T-helper 1 cell treated with Interleukin-12 subunit alpha and Interleukin-12 subunit beta and Interleukin-4 antibody, amounts not matched to agents 30 ng/mL and 1 ng/mL, for 36 hours (primary cell): ENCODE measurements around the gene GUCY1A2. TPM values are rescaled to one million over a fixed set of nuclear protein-coding genes. Genes with fewer than 3 reads are reported as not detected.
"Not testable (repeated sequence)": the region's sequence is repeated elsewhere in the genome, so short reads cannot be mapped to it uniquely, and the experiment has no call there.

Experiments
- intact Hi-C: fragments of 100-400 bp; cut with micrococcal nuclease; formaldehyde crosslinking; loops from one replicate; pipeline ENCODE4 v1.15.1; 2024
- total RNA-seq: library from RNA; stranded (reverse); gene quantifications from 2 replicates; pipeline ENCODE4 v1.2.3, GENCODE V29; 2022

The GUCY1A2 gene
- total RNA-seq = not detected in 2 replicates

- intact Hi-C loops = no loop called here
Observed at GRCh38 chr11:107018219-107018901, at the start of gene GUCY1A2. GUCY1A2 (minus strand) TSS chr11:107018476; CDS start chr11:107018055, 421 bp downstream.

DNA sequence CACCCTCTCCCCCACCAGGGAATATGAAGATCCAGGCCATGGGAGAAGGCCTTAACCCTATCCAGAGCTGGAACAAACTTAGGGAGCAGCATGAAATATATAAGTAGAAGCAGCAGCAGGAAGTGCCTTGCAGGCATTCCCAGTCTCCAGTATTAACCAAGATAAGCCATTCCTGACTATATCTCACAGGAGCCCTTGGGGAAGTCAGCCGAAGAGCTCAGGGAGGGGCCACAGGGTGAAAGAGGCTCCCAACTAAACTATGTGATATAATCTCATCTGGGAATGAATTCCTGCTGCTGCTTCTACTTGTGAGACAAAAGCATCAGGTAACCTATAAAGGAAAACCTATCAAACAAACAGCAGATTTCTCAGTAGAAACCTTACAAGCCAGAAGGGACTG is 36.1 kb upstream of the GUCY1A2 start:
- intact Hi-C loops = no loop called here

- intact Hi-C loops = not testable (repeated sequence)
Observed at GRCh38 chr11:107051332-107051731, 33.1 kb upstream of the GUCY1A2 start.

- intact Hi-C loops = not testable (repeated sequence)
Observed at GRCh38 chr11:107050899-107051298, 32.6 kb upstream of the GUCY1A2 start.

- intact Hi-C loops = no loop called here
Observed at GRCh38 chr11:107050121-107050520, 31.8 kb upstream of the GUCY1A2 start.

- intact Hi-C loops = no loop called here
Observed at GRCh38 chr11:107044503-107044902, 26.2 kb upstream of the GUCY1A2 start.

- intact Hi-C loops = no loop called here
Observed at GRCh38 chr11:107043242-107044006, 25.1 kb upstream of the GUCY1A2 start.

GRCh38 chr11:107042748-107043147 is 24.5 kb upstream of the GUCY1A2 start:
- intact Hi-C loops = no loop called here

- intact Hi-C loops = no loop called here
Observed at GRCh38 chr11:107041088-107041444, 22.8 kb upstream of the GUCY1A2 start.

DNA sequence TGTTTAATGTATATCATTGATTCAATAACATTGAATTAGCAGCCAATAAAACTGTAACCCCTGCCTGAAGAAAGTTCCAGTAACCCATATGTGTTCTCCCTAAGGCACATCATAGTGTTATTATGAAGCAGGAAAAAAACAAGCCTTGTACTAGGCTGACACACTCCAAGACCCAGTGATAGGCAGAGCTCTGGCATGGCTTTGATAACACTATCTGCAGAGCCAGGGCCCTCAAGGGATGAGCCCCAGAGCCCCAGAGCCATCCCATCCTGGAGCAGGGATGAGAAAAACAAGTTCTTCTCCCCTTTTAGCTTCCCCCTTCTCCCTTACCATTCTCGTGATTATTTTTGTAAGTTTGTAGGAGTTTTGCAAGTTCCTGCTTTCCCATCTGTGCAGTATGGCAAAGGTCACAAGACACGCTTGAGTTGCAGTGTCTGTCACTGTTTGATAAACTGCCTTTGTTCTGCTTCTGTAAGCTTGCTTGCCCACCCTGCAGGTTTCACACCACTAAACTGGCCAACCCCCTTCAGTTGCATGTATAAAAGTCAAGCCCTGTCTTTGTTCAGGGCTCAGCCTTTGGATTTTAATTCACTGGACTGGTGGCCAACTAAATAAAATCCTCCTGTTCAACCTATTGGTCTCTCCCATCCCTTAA is 22.3 kb upstream of the GUCY1A2 start:
- intact Hi-C loops = no loop called here

GRCh38 chr11:107025673-107026072 is 7.4 kb upstream of the GUCY1A2 start:
- intact Hi-C loops = no loop called here

DNA sequence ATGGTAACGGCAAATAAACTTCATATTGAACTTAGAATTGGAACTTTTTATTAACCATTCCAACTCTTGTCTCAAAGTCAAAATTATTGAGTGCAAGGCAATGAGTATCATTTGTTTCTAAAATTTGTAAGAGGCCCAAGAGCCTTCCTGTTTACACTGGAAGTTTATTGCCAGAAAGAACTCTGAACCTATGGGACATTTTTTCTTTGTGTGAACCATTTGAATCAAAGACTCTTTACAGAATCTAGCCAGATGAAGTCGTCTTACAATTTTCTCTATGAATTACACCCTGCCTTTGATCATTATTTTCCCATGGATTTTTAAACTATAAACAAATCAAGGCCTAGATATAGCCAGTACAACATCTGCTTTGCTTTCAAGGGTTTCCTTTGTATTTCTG is 2.3 kb upstream of the GUCY1A2 start:
- intact Hi-C loops = no loop called here

GRCh38 chr11:107018902-107019493 is 722 bp upstream of the GUCY1A2 start:
- intact Hi-C loops = no loop called here

GRCh38 chr11:107017433-107018218 is 650 bp downstream of the GUCY1A2 start:
- intact Hi-C loops = no loop called here

DNA sequence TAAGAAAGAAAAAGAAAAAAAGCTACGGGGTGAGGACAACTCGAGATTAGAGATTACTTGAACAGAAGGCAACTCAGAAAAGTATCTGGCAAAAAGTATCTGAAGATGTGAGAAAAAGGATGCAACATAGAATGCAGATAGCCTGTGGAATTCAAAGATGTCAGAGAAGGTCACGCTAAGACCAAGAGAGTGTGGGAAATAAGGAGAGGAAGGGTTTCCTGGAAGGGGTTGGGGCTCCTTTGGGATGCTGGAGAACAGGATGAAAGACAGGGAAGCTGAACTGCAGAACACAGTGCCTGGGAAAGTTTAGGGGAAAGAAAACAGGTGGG is 1.2 kb downstream of the GUCY1A2 start:
- intact Hi-C loops = no loop called here

DNA sequence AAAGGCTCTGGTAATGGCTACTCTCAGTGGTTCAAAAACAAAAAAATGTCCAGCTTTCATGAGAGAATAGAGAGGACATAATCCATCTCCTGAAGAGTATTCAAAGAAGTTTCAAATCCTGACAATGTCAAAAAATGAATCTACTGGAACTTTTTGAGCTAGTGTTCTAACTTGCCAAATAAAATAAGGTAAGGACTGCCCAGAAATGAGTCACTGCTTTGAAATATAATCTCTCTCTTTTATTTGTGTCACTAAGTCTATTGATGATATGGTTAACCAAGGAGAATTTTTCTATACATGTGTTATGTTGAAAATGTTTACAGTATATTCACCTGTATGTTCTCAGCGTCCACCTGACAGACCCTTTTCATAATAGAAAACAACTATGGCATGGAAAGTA is 3.4 kb downstream of the GUCY1A2 start:
- intact Hi-C loops = no loop called here

GRCh38 chr11:107011977-107012376 is 6.3 kb downstream of the GUCY1A2 start:
- intact Hi-C loops = no loop called here

- intact Hi-C loops = no loop called here
Observed at GRCh38 chr11:107009190-107009589, 9.1 kb downstream of the GUCY1A2 start.

DNA sequence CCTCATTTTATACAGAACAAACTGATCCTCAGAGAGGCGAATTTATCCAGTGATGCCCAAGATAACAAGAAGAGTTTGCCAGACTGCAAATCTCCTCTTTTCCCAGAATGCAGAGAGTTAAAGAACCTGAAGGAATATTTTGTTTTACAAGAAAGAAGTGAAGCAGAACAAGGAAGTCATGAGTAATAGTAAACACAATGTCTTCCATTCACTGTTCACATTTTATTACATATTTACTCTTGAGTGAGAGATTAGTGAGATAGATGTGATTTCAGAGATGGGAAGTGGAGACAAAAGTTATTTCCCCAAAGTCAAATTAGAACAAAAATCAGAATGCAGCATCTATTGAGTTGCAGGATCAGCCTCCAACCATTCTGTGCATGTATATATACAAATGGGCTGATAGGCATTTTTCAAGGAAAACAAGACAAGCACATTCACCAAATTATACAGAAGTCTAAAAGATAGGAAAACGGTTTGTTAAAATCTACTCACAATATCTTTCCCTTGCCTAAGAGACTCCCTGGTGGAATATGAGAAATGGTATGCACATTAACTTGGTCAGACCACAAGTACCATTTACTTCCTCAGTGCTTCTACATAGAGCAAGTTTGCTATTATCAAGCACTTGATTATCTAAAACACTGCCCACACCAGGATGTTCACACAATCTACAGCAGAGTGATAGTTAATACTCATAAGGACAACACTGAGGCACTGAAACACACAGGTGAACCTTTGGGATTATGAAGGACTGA is 12.0 kb downstream of the GUCY1A2 start:
- intact Hi-C loops = no loop called here

GRCh38 chr11:106999196-106999595 is 19.1 kb downstream of the GUCY1A2 start:
- intact Hi-C loops = no loop called here

DNA sequence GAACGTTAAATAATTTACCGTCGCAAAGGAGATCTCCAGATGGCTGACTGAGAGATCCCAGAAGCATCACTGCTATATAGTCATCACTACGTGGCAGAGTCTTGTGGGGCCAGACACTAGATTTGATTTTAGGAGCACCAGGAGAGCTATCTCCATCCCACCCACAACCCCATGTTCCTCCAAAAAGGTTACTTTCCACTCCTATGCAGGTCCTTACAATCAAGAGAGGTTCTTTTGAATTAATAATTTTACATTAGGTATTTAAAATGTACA is 19.4 kb downstream of the GUCY1A2 start:
- intact Hi-C loops = no loop called here
